ENCODE measurements around the gene AOPEP. TPM values are rescaled to one million over a fixed set of nuclear protein-coding genes. Genes with fewer than 3 reads are reported as not detected.

The AOPEP gene
- total RNA-seq, 1 donor from 2014 or later = 75.3 TPM

GRCh38 chr9:94721754-94722153, 4.7 kb upstream of the AOPEP start:
- H3K27ac Mint-ChIP-seq (ENCODE audit: unreplicated experiment) = no peak overlapping the region
- no peak overlapping the region for H2AFZ ChIP-seq (ENCODE audit: low read depth, low read length)
- no peak for TF ChIP-seq EZH2 (IDR thresholded peaks at IDR 0.05; ENCODE audit: insufficient read depth, low read length)
- no peak for TF ChIP-seq CTCF (IDR thresholded peaks at IDR 0.05; ENCODE audit: insufficient read depth, low read depth, low read length)
- no peak overlapping the region for H3K9ac ChIP-seq (ENCODE audit: low read length)
- no peaks in the 10 kb centered on the region for H3K9me3 ChIP-seq (ENCODE audit: insufficient read depth, low read depth, low read length)
- no peaks in the 10 kb centered on the region for H3K27me3 ChIP-seq (ENCODE audit: insufficient read depth, low read length)
- peaks cover 5% of the 10 kb centered on the region for H3K4me1 Mint-ChIP-seq (ENCODE audit: low read depth, unreplicated experiment)
- DNase-seq (ENCODE audit: low read depth) = no peak
- H3K4me1 ChIP-seq (ENCODE audit: insufficient read depth, low read length) = peaks cover 4% of the 10 kb centered on the region
- peaks cover 3% of the 10 kb centered on the region for H3K79me2 ChIP-seq (ENCODE audit: insufficient read depth, low read length)
- no peaks in the 10 kb centered on the region for H3K36me3 ChIP-seq (ENCODE audit: insufficient read depth, low read length)
- FAIRE-seq = no peak
- H3K9me3 Mint-ChIP-seq (ENCODE audit: unreplicated experiment) = peaks cover 3% of the 10 kb centered on the region
- H3K27me3 Mint-ChIP-seq (ENCODE audit: low read depth, unreplicated experiment) = no peaks in the 10 kb centered on the region
- no peak overlapping the region for H3K27ac ChIP-seq (ENCODE audit: low read depth, low read length)
- H3K4me3 Mint-ChIP-seq (ENCODE audit: unreplicated experiment) = no peak overlapping the region
- H3K36me3 Mint-ChIP-seq (ENCODE audit: low read depth, unreplicated experiment) = peaks cover 1% of the 10 kb centered on the region
- H4K20me1 ChIP-seq (ENCODE audit: insufficient read depth, low read length) = no peaks in the 10 kb centered on the region
- H3K4me2 ChIP-seq (ENCODE audit: low read length) = no peak overlapping the region
- no peak overlapping the region for H3K4me3 ChIP-seq (ENCODE audit: insufficient read depth, low read depth, low read length)

DNA sequence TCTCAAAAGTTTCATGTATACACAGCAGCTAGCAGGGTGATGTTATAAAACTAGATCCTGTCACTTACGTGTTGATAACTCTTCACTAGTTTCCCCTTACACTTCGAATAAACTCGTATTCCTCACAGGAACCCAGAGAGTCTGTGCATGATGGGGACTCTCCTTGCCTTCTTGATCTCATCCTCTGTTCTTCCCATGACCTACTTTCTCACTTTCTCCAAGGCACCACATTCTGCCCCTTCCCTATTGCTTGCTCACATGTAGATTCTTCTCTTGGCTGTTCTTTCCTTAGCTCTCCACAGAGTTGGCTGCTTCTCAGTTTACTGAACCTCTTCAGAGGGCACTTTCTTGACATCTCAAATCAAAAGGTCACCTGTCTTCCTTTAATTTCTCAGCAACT, 1.2 kb upstream of the AOPEP start:
- H3K27ac ChIP-seq (ENCODE audit: low read depth, low read length) = peak overlapping the region; percentile 24
- H3K4me3 Mint-ChIP-seq (ENCODE audit: unreplicated experiment) = peak overlapping the region; percentile 13
- H3K4me2 ChIP-seq (ENCODE audit: low read length) = no peak overlapping the region

More for the DNA sequence above, 1.2 kb upstream of the AOPEP start:
- Mint-ChIP-seq H3K9me3 (ENCODE audit: unreplicated experiment) (peaks cover 3% of the 10 kb centered on the region), H3K27me3 (ENCODE audit: low read depth, unreplicated experiment) (no peaks in the 10 kb centered on the region), H3K27ac (ENCODE audit: unreplicated experiment) (no peak overlapping the region), H3K4me1 (ENCODE audit: low read depth, unreplicated experiment) (peaks cover 3% of the 10 kb centered on the region), H3K36me3 (ENCODE audit: low read depth, unreplicated experiment) (peaks cover 2% of the 10 kb centered on the region)
- Histone ChIP-seq H3K79me2 (ENCODE audit: insufficient read depth, low read length) (peaks cover 24% of the 10 kb centered on the region), H3K27me3 (ENCODE audit: insufficient read depth, low read length) (no peaks in the 10 kb centered on the region), H3K4me3 (ENCODE audit: insufficient read depth, low read depth, low read length) (no peak overlapping the region), H3K4me1 (ENCODE audit: insufficient read depth, low read length) (peaks cover 10% of the 10 kb centered on the region), H3K9me3 (ENCODE audit: insufficient read depth, low read depth, low read length) (no peaks in the 10 kb centered on the region), H2AFZ (ENCODE audit: low read depth, low read length) (peak overlapping the region; percentile 46), H3K9ac (ENCODE audit: low read length) (no peak overlapping the region), H4K20me1 (ENCODE audit: insufficient read depth, low read length) (no peaks in the 10 kb centered on the region), H3K36me3 (ENCODE audit: insufficient read depth, low read length) (no peaks in the 10 kb centered on the region)
- no peak for TF ChIP-seq EZH2 (IDR thresholded peaks at IDR 0.05; ENCODE audit: insufficient read depth, low read length)
- no peak for TF ChIP-seq CTCF (IDR thresholded peaks at IDR 0.05; ENCODE audit: insufficient read depth, low read depth, low read length)
- DNase-seq (ENCODE audit: low read depth) = no peak
- FAIRE-seq = no peak

All from astrocyte (in vitro differentiated cells and primary cell).